ENCODE data around the gene TMEM89.

DNA sequence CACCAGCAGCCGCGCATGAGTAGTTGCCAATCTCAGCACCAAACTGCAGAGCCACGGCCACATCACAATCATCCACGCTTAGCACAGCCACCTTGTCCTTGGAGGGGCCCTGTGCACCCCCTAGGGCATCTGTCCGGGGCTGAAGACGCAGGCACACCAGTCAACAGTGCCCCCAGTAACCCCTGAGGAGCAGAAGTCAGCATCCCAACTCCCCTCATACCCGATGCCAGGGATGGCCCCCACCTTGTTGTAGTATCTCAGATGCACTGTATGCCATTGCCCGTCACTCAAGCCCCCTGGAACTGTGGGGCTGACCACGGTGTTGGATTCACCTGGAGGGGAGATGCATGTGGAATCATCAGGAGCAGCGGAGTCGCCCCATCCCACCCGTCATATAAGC lies 33.5 kb upstream of the TMEM89 start:
- TF ChIP-seq CTCF (optimal IDR thresholded peaks at IDR 0.05 in 1 of 3, IDR thresholded peaks at IDR 0.05 in 1 of 3, conservative IDR thresholded peaks at IDR 0.05 in 1 of 3; ENCODE audit: extremely low read depth in 1 of 3, insufficient read depth in 2 of 3, low read length in 3 of 3) (no peak), EZH2 (IDR thresholded peaks at IDR 0.05; ENCODE audit: low read length) (no peak)
